HG03575 (cell line): Measurements from ENCODE around the gene RBM23.
"Not testable (repeated sequence)": the region's sequence is repeated elsewhere in the genome, so short reads cannot be mapped to it uniquely, and the experiment has no call there.

Source experiments
- ATAC-seq: cut with Tn5 transposase; IDR thresholded peaks from one replicate; pipeline ENCODE4 v1.9.1; 2021; ENCODE audit not compliant: unreplicated experiment, insufficient number of reproducible peaks, low FRiP score; ENCODE audit errors: extremely low read depth

The RBM23 gene

GRCh38 chr14:22918804-22919600 lies at the start of gene RBM23:
TSS of gene RBM23 (minus strand) at chr14:22919149.
- peak; percentile 74 for ATAC-seq

GRCh38 chr14:22966783-22967269 lies 47.9 kb upstream of the RBM23 start:
- ATAC-seq: no peak

GRCh38 chr14:22965916-22966782 lies 47.2 kb upstream of the RBM23 start:
- ATAC-seq: not testable (repeated sequence)

GRCh38 chr14:22962061-22962676 lies 43.2 kb upstream of the RBM23 start:
- no peak for ATAC-seq

GRCh38 chr14:22955702-22956569 lies 37.0 kb upstream of the RBM23 start:
- no peak for ATAC-seq

GRCh38 chr14:22952418-22952817 lies 33.5 kb upstream of the RBM23 start:
- no peak for ATAC-seq

- not testable (repeated sequence) for ATAC-seq
These were observed 32.8 kb upstream of the RBM23 start for GRCh38 chr14:22951795-22952194.

- no peak for ATAC-seq
These were observed 26.7 kb upstream of the RBM23 start for GRCh38 chr14:22945642-22946041.

GRCh38 chr14:22939684-22940083 lies 20.7 kb upstream of the RBM23 start:
- no peak for ATAC-seq

GRCh38 chr14:22935156-22935555 lies 16.2 kb upstream of the RBM23 start:
- ATAC-seq: no peak

- ATAC-seq: no peak
These were observed 13.2 kb upstream of the RBM23 start for GRCh38 chr14:22932146-22932545.

GRCh38 chr14:22929961-22930364 lies 11.0 kb upstream of the RBM23 start:
- no peak for ATAC-seq

GRCh38 chr14:22929104-22929960 lies 10.4 kb upstream of the RBM23 start, which contains the start of gene PRMT5:
TSS of gene PRMT5 (minus strand) at chr14:22929376. CDS start at chr14:22929361, 15 bp downstream.
- ATAC-seq: peak; percentile 74

GRCh38 chr14:22928237-22929103 lies 9.5 kb upstream of the RBM23 start:
- ATAC-seq: no peak

- ATAC-seq: no peak
These were observed 7.4 kb upstream of the RBM23 start for GRCh38 chr14:22926316-22926715.

- no peak for ATAC-seq
These were observed 6.6 kb upstream of the RBM23 start for GRCh38 chr14:22925513-22925912.

GRCh38 chr14:22923746-22924145 lies 4.8 kb upstream of the RBM23 start:
- no peak for ATAC-seq
